DOHH2 (cell line): ENCODE measurements around the gene RPS6KB2.

Source experiments
- H3F3A ChIP-seq: fragments of 200-600 bp; sonication (generic), shearing (Covaris generic); 2 replicates; pipeline ENCODE4 v1.6.0; 2016; ENCODE audit warnings: antibody characterized with exemption, mild to moderate bottlenecking; ENCODE audit not compliant: control insufficient read depth, insufficient read depth
- H3K27ac ChIP-seq: fragments of 200-600 bp; sonication (generic); 2 replicates; pipeline ENCODE4 v1.5.1; 2014; ENCODE audit warnings: low read depth, mild to moderate bottlenecking, low read length, moderate library complexity
- H3K27me3 ChIP-seq: fragments of 200-600 bp; sonication (generic); 2 replicates; pipeline ENCODE4 v1.6.1; 2014; ENCODE audit warnings: mild to moderate bottlenecking, low read length, mixed read lengths; ENCODE audit not compliant: control insufficient read depth
- H3K36me3 ChIP-seq: fragments of 200-600 bp; sonication (generic); 2 replicates; pipeline ENCODE4 v1.6.1; 2014; ENCODE audit warnings: mild to moderate bottlenecking, low read length, moderate library complexity, mixed read lengths; ENCODE audit not compliant: control insufficient read depth
- H3K4me1 ChIP-seq: fragments of 200-600 bp; sonication (generic); 2 replicates; pipeline ENCODE4 v1.6.1; 2014; ENCODE audit warnings: mild to moderate bottlenecking, low read length, mixed read lengths; ENCODE audit not compliant: control insufficient read depth
- H3K4me2 ChIP-seq: fragments of 200-600 bp; sonication (generic); 2 replicates; pipeline ENCODE4 v1.6.0; 2014; ENCODE audit warnings: mild to moderate bottlenecking, low read length, moderate library complexity
- H3K4me3 ChIP-seq: fragments of 200-600 bp; sonication (generic); 2 replicates; pipeline ENCODE4 v1.5.1; 2014; ENCODE audit warnings: mild to moderate bottlenecking, low read length, mixed read lengths
- H3K79me2 ChIP-seq: fragments of 200-600 bp; sonication (generic); 2 replicates; pipeline ENCODE4 v1.6.1; 2014; ENCODE audit warnings: mild to moderate bottlenecking, low read length, mixed read lengths; ENCODE audit not compliant: control insufficient read depth
- H3K9me2 ChIP-seq: fragments of 200-600 bp; sonication (generic); replicated peaks from 2 replicates; pipeline ENCODE4 v1.6.1; 2014; ENCODE audit warnings: mild to moderate bottlenecking, low read length, mixed read lengths; ENCODE audit not compliant: control insufficient read depth
- H3K9me3 ChIP-seq: fragments of 200-600 bp; sonication (generic); 2 replicates; pipeline ENCODE4 v1.6.1; 2014; ENCODE audit warnings: antibody characterized with exemption, low read length, mixed read lengths; ENCODE audit not compliant: control insufficient read depth, insufficient read depth
- H4K20me1 ChIP-seq: fragments of 200-600 bp; sonication (generic); 2 replicates; pipeline ENCODE4 v1.6.0; 2014; ENCODE audit warnings: low read depth, mild to moderate bottlenecking, antibody characterized with exemption, low read length, moderate library complexity; ENCODE audit not compliant: control insufficient read depth, insufficient read depth
- CTCF ChIP-seq: fragments of 200-600 bp; sonication (generic); IDR thresholded peaks from one replicate; pipeline ENCODE4 v1.5.1; 2014; ENCODE audit warnings: antibody characterized with exemption, mild to moderate bottlenecking, low read depth, low read length; ENCODE audit not compliant: poor library complexity, severe bottlenecking
- EZH2phosphoT487 ChIP-seq: fragments of 200-600 bp; sonication (generic); IDR thresholded peaks from 2 replicates; pipeline ENCODE4 v1.6.1; 2017; ENCODE audit warnings: borderline replicate concordance, mild to moderate bottlenecking, antibody characterized with exemption, low read length, moderate library complexity, mixed read lengths

Gene RPS6KB2

GRCh38 chr11:67439321-67440228, 11.3 kb downstream of the RPS6KB2 start:
- no peaks in the 10 kb centered on the region for H3K9me3 ChIP-seq
- peaks cover 12% of the 10 kb centered on the region; the same call in 1 of the 2 replicates for H4K20me1 ChIP-seq
- no peaks in the 10 kb centered on the region for H3K9me2 ChIP-seq
- H3K79me2 ChIP-seq, result peaks cover 55% of the 10 kb centered on the region
- H3K4me1 ChIP-seq, result peaks cover 81% of the 10 kb centered on the region
- peak overlapping the region; percentile 97 for H3K27ac ChIP-seq
- peaks cover 71% of the 10 kb centered on the region for H3K36me3 ChIP-seq
- peak overlapping the region; percentile 90 for H3K4me3 ChIP-seq
- TF ChIP-seq CTCF, result peak; percentile 75
- TF ChIP-seq EZH2phosphoT487, result no peak
- H3K4me2 ChIP-seq, result peak overlapping the region; percentile 94
- peaks cover 53% of the 10 kb centered on the region for H3F3A ChIP-seq
- no peaks in the 10 kb centered on the region for H3K27me3 ChIP-seq

- TF ChIP-seq EZH2phosphoT487 (no peak), CTCF (no peak)
- peaks cover 46% of the 10 kb centered on the region for H3F3A ChIP-seq
- peaks cover 81% of the 10 kb centered on the region for H3K4me1 ChIP-seq
- H3K4me2 ChIP-seq, result peak overlapping the region; percentile 94
- H3K36me3 ChIP-seq, result peaks cover 62% of the 10 kb centered on the region
- peaks cover 8% of the 10 kb centered on the region; the same call in 1 of the 2 replicates for H4K20me1 ChIP-seq
- H3K4me3 ChIP-seq, result no peak overlapping the region
- peaks cover 55% of the 10 kb centered on the region for H3K79me2 ChIP-seq
- no peaks in the 10 kb centered on the region for H3K27me3 ChIP-seq
- H3K27ac ChIP-seq, result peak overlapping the region; percentile 36
- no peaks in the 10 kb centered on the region for H3K9me2 ChIP-seq
- H3K9me3 ChIP-seq, result no peaks in the 10 kb centered on the region
Measured at GRCh38 chr11:67440229-67441097, 12.2 kb downstream of the RPS6KB2 start.

DNA sequence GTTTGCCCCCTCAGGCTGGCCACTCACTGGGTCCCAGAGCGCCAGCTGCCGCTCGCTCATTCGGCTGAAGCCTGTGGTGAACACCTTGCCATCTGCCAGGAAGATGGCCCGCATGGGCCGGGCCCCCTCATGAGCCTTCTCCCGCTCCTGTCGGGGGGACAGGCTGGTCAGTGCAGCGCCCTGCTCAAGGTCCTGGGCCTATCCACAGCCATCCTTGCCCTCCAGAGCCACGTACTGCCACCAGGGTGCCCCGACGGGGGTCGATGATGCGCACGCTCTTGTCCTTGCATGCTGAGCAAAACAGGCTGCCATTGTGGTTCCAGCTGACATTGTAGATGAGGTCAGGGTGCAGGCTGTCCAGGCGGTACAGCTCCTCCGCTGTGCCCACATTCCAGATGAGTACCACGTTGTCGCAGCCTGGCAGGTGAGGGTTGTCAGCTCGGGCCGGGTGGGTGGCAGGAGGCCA, 12.8 kb downstream of the RPS6KB2 start:
- Histone ChIP-seq H3K36me3 (peaks cover 56% of the 10 kb centered on the region), H3K27me3 (no peaks in the 10 kb centered on the region), H3F3A (peaks cover 42% of the 10 kb centered on the region), H3K27ac (peak overlapping the region; percentile 36; the same call in 1 of the 2 replicates), H3K4me1 (peaks cover 81% of the 10 kb centered on the region), H3K4me3 (no peak overlapping the region), H3K79me2 (peaks cover 55% of the 10 kb centered on the region), H4K20me1 (peaks cover 1% of the 10 kb centered on the region; the same call in 1 of the 2 replicates), H3K9me3 (no peaks in the 10 kb centered on the region), H3K4me2 (peak overlapping the region; percentile 14), H3K9me2 (no peaks in the 10 kb centered on the region)
- TF ChIP-seq EZH2phosphoT487, result no peak
- no peak for TF ChIP-seq CTCF
